CD4-positive, alpha-beta T cell treated with Interleukin-17A for 4 hours (primary cell): Measurements from ENCODE around the gene ZNF366.

Experiments
- DNase-seq: peaks from one replicate; pipeline ENCODE4 v3.0.0-alpha.2; 2020; ENCODE audit warnings: mixed read lengths

The ZNF366 gene

DNA sequence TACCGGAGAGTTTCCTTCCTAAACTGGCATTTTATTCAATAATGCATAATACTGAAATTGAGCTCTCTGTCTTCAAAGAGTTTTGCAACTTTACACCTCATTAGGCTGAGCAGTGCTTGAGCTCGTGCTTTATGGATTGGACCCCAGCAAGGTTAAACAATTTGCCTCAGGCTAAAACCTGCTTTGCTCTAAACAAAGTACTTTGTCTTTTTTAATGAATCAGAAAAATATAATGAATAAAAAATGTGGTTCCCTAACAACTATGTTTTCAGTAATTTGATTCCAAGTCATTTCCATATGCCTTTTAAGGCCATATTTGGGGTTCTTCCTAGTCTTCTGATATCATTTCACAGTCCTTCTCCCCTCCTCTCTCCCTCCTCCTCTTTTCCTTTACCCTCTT, 20.0 kb downstream of the ZNF366 start:
- DNase-seq = no peak

- DNase-seq = no peak
Measured at GRCh38 chr5:72486371-72486770, 20.8 kb downstream of the ZNF366 start.

DNA sequence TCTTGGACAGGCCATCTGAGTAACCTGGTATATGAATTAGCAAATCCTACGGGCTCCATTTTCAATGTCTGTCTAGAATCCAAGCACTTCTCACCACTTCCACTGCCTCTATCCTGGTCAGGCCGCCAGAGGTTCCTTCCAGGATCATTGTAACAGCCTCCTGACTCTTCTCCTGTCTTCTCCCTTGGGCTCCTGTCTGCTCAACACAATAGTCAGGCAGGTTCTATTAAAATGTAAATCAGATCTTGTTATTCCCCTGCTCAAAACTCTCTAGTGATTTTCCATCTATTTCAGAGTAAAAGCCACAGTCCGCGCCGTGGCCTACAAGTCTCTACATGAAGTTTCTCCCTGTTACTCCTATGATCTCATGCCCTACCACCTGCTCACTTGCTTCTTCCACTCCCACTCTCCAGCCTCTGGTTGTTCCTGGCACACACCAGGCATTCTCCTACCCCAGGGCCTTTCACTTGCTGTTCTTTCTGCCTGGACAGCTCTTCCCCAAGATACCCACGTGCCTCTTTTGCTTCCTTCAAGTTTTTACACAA, 21.7 kb downstream of the ZNF366 start:
- no peak for DNase-seq

GRCh38 chr5:72482046-72482445, 25.2 kb downstream of the ZNF366 start:
- DNase-seq = no peak

GRCh38 chr5:72480841-72481240, 26.4 kb downstream of the ZNF366 start:
- no peak for DNase-seq

- no peak for DNase-seq
Measured at GRCh38 chr5:72479921-72480320, 27.3 kb downstream of the ZNF366 start.

GRCh38 chr5:72478684-72479083, 28.5 kb downstream of the ZNF366 start:
- no peak for DNase-seq

- DNase-seq = no peak
Measured at GRCh38 chr5:72478276-72478675, 28.9 kb downstream of the ZNF366 start.

- no peak for DNase-seq
Measured at GRCh38 chr5:72477644-72478043, 29.6 kb downstream of the ZNF366 start.

- no peak for DNase-seq
Measured at GRCh38 chr5:72477176-72477575, 30.0 kb downstream of the ZNF366 start.

DNA sequence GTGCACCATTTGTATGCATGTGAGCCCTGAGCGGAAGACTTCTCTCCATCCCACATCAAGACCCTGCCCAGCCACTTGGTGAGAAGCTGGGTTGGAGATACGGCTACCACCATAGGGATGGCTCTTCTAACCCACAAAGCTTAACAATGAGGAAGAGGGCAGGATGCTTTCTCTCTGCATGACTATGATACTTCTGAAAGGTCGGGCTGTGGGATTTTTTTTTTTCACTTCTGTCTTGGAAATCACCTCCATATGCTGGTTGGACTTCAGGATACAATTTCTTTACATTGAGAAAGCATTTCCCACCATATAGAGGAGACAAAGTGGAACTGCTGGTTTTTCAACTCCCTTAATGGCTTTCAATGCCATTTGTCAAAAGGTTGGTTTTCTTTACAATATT, 30.5 kb downstream of the ZNF366 start:
- no peak for DNase-seq

DNA sequence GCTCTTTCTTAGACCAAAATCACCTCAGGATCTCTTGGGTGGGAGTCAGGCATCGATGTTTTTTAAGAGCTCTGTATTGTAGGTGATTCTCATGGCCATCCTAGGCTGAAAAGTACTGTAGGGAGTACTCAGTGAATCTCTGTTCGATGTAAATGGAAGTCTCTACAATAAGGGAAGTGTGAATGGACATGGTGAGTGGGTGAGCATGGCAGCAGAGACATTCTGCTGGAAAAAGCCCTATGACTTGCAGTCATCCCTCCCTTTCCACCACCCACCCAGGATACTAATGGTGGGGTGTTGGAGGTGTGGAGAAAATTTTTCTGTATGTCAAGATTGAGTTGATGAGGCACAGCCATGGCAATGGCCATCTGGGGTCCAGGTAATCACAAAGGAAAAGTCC, 30.9 kb downstream of the ZNF366 start:
- no peak for DNase-seq

GRCh38 chr5:72474516-72474915, 32.7 kb downstream of the ZNF366 start:
- DNase-seq = no peak

DNA sequence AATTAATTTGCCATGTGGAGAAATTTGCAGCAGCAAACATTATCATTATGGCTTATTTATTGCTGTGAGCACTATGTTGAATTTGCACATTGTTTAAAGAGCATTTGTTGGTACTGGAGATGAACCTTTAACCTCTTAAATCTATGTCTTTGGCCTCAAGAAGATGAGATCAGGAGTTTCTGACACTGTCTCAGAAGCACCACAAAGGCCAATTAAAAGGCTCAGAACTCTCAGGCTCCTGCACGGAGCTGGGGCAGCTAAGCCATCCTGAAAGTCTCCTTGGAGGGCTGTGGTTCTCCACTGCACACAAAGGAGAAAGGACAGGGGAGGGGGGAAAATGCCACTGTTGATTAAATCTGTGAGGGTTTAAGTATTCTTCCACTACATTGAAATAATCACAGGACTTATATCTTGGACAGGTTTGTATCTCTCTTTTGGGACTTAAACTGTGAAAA, 33.1 kb downstream of the ZNF366 start:
- no peak for DNase-seq

DNA sequence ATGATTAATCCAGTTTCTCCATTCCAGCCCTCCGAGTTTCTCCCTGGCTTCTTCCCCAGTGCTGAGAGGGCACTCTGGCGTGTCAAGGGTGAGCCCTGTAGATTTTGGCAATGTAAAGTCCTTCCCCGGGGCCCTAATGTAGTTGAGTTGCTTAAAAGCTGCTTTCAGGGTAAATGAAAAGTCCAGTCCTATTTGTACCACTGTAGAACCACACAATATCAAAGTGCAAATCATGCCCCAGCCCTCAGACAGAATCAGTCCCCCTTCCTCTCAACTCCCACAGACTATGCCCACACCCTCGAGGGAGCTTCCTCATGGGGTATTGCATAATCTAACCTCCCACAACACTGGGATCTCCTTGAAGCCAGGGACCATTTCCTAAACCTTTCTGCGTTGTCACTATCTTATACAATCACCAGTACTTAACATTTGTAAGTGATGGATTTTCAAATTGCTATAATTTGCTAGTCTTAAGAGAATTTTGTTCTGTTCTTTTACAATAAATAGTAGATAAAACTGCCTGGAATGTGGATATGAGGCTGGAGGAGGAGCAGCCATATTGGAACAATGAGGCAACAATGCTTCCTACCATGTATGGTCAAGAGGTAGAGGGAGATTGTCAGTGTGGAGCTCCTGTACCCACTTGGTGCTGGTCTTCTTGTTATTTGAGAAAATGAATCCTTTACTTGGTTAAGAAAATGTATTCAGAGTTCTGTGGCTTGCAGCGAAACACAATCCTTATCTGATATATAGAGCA, 34.4 kb downstream of the ZNF366 start:
- no peak for DNase-seq

GRCh38 chr5:72472031-72472430, 35.2 kb downstream of the ZNF366 start:
- no peak for DNase-seq

DNA sequence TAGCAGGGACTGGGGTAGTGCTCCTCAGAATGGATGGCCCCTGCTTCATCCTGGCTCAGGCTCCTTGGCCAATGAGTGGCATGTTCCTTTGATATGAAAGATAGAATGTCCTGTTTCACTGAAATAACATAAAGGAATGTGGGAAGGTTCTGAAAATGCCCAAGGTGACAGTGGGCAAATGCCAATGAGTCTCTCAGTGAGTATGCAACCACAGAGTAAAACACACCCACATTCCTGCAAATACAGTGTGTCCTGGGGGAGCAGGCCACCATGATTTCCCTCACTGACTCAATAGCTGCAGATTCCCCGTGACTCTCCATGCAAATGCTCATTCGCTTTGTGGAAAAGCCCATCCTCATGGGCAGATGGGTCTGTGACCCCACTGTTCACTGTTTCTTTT, 36.4 kb downstream of the ZNF366 start:
- no peak for DNase-seq

GRCh38 chr5:72468606-72469005, 38.6 kb downstream of the ZNF366 start:
- DNase-seq = no peak

DNA sequence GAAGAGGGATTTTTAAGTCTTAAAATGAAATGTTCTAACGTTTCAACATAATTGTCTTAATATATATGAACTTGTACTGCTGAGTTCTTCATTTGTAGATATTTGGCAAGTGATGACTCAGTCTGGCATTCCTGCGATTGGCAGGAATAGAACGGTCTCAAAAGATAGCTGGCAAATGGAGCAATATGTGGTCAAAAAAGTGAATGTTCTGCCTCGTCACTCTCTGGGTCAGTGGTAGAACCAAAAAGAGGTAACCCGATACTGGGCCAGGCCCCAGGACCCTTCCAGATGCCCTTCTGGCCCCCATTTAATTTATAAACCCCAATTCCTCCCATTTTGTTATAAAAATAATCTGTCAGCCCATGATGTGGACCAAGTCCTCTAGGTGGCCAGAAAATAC, 39.2 kb downstream of the ZNF366 start:
- DNase-seq = no peak

- DNase-seq = no peak
Measured at GRCh38 chr5:72467461-72467860, 39.7 kb downstream of the ZNF366 start.

DNA sequence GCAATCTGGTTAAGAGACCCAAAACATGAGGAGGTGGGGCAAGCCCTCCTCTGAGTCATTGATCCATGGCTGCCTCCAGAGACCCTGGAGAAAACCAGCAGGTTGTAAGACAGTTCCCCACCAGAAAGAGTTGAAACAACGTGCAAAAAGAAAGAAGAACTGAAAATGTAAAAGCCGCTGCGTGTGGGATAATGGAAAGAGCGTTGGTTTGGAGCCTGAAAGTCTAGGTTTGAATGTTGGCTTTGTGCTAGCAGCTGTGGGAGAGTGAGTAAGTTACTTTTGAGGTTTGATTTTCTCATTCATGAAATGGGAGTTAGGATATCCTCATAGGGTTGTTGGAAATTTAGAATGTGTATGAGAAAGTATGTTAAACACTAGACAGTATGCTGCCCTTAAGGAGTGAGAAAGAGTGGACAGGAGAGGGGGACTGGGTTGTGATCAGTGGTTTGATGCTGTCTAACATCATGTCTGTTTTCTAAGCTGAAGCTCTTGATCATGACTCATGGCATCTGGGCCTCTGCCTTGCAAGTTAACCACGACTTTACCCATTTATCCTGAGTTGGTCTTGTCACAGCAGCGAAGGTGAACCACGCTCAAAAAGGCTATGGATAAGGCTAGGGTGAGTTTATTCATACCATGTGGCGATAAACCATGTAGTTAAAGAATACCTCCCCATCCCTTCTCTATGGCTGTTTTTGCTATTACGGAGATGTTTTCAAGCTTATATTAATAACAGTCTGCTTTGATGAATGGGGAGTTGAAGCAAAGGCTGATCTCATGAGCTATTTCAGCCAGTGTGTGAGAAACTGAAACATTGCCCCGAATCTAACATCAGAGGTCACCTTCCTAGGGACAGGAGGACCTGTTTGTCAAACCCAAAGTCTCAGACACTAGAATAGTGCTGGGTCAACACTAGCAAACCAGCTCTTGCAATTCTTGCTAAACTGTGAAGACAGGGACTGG, 41.3 kb downstream of the ZNF366 start:
- DNase-seq = no peak

GRCh38 chr5:72465066-72465465, 42.1 kb downstream of the ZNF366 start:
- DNase-seq = no peak

DNA sequence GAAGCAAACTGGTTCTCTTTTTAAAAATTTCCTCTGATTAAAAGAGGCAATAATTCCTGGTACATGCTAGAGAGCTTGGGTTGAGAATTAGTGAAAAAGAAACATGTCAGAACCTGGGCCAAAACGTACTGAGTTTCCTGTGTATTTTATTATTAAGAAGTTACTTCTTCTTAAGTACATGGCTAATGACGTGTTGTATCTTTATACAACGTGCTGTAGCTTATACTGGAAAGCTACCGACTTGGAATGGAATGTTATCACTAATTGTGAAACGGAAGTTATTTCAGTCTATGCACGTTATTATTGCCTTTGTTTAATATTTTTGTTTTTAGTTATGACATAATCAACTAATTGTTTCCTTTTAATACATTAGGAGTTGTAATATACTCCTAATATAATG, 43.1 kb downstream of the ZNF366 start:
- DNase-seq = no peak
